Activated CD8-positive, alpha-beta memory T cell treated with anti-CD3 and anti-CD28 coated beads for 1 hour (primary cell): Measurements from ENCODE around the gene UNKL.
"Not testable (repeated sequence)": the region's sequence is repeated elsewhere in the genome, so short reads cannot be mapped to it uniquely, and the experiment has no call there.

Source experiments
- DNase-seq, 2 donors: peaks; one replicate each; pipeline ENCODE4 v3.0.0-alpha.2; 2020; ENCODE audit warnings: low read depth in 1 of 2; ENCODE audit errors: extremely low read depth in 1 of 2

UNKL gene

DNA sequence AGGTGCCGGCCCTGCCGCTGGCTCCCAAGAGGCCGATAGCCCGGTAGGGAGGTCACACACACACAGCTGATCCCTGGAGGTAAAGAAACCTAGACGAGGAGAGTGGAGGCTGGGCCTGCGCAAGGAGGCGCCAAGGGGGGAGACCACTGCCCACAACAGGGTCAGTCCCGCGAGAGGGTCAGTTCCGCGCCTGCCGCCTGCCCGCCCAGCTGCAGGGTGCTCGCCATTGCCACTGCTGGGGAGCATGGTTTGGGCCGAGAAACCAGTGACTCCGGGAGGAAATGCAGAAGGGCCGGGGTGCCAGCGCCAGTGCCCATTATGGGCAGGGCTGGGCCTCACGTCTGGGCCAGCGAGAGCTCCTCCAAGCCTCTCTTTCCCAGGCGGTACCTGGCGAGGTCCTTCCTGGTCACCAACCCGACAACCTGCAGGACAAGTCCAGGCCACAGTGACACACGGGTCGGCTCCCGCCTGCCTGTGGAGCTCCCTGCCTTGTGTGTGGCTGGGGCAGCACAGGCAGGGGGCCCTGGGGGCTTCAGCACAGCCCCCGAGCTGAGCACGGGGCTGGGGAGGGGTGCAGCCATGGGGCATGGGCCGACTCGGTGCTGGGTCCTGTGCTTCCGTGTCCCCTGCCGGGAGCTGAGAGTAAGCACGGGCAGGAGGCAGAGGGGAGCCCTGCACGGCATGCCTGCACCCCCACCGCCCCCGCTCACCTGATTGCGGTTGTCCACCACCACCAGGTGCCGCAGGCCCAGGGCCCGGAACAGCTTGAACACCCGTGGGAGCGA is 32.0 kb upstream of the UNKL start:
- no peak for DNase-seq

DNA sequence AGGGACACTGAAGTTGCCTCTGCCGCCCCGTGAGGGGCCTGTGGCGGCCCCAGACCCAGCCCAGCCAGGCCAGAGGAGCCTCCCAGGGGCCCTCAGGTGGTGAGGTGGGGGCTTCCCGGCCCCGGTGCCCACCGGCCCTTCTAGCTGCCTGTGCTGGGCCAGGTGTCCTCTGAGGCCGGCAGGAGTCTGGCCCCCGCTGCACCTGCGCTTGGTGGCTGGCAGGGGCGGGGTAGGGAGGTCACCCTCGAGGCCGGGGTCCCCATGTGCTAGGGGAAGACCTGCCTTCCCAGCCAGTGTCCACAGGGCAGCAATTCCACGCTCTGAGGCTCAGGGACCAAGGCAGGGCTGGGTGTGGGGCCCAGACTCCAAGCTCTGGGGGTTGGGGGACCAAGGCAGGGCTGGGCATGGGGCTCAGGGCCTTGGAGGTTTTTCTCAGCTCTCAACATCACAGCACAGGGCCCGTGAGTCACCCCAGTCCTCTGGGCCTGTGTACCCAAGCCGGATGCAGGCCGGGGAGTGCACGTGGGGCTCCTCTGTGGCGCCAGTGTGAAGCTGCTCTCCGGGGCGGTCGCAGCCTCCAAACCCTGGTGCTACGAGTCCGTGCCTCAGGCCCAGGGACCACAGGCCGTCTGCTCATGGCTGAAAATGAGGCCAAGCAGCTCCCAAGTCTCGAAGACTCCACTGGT is 31.2 kb upstream of the UNKL start:
- DNase-seq, result no peak

- DNase-seq, result no peak
Observed at GRCh38 chr16:1444730-1445517, 30.4 kb upstream of the UNKL start.

- DNase-seq, result no peak
Observed at GRCh38 chr16:1443980-1444729, 29.7 kb upstream of the UNKL start, which contains the start of gene CCDC154. Gene CCDC154, minus strand, starts transcription at chr16:1444556. Its CDS starts 234 bp downstream, at chr16:1444322.

- no peak for DNase-seq
Observed at GRCh38 chr16:1443403-1443973, 29.0 kb upstream of the UNKL start.

DNA sequence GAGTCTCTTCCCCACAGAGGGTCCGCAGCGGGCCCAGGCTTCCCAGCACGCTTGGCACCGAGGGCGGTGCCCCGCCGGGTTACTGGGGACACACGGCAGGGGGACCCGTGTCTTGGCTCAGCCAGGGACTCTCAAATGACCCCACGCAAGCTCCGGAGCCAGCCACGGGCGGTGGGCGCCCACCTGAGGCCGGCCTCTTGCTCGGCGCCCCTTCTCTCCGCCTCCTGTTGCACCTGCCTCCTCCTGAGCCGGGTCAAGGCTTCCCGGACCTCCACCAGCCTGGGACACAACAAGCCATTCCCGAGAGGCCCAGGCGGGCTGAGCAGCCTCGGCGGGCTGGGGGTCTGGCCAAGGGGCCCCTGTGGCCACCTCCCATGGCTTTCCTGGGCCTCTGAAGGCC is 28.2 kb upstream of the UNKL start:
- DNase-seq, result no peak

- no peak for DNase-seq
Observed at GRCh38 chr16:1441391-1441829, 26.9 kb upstream of the UNKL start.

DNA sequence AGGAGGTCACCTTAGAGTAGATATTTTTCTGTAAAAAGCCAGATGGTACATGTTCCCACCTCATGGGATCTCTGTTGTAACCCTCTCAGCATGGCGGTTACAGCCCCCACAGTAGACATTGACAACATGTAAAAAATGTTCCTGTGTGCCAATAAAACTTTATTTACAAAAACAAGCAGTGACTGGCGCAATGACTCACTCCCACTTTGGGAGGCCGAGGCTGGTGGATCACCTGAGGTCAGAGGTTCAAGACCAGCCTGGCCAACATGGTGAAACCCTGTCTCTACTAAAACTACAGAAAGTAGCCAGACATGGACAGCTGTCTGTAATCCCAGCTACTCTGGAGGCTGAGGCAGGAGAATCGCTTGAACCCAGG is 25.2 kb upstream of the UNKL start:
- DNase-seq, result not testable (repeated sequence)

DNA sequence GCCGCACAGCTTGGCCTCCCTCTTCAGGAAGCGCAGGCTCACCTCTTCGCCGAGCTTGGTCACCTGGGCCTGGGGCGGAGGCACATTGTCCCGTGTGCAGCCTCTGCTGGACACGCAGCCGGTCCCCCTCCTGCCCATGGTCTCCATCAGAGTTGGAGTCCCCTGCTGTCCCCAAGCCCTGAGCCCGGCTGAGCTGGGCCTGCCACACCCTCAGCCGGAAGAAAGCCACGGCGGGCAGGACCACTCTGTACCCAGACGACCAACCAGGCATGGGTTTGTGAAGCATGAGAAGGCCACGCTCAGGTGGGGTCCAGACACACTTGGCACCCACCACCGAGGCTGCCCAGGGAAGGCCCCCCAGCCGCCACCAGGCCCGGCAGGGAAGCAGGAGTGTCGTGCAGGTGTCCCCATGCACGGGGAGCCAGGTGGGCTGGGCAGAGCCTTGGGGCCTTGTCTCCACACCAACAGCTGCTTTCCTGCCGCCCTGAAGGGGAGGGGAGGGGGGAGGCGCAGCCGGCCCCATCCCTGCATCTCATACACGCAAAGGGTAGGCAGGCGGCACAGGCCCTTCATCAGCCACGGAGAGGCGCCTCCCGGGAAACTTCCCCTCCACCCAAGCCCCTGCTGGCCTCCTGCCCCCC is 24.7 kb upstream of the UNKL start:
- no peak for DNase-seq

DNA sequence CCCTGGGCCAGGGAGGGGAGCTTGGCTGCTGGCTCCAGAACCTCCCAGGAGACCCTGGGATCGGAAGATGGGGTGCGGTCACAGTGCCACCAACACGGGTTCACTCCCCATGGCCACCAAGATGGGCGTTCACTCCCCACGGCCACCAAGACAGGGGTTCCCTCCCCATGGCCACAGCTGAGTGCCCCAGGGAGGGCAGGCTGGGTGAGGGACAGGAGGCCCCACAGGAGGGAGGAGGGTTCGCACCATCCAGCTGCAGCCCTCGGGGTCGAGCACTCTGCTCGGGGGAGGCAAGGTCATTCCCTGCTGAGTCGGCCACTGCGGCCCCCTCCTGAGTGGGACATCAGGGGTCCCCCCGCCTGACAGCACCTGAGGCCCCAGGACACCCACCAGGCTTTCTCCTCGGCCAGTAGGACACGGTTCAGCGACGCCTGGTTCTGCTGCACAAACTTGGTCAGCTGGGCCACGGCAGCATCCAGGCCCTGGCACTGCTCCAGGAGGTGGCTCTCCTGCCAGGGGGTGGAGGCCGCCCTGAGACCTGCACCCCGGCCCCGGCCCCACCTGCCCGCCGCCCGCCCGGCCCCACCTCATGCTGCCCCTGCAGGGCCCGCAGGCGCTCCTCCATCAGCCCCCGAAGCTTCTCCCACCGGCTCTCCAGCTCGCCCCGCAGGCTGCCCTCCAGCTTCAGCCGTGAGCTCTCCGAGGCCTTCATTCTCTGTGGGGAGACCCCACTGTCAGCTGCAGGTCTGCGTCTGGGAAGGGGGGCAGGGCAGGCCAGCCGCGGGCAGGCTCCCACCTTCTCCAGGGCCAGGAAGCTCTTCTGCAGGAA is 23.9 kb upstream of the UNKL start:
- DNase-seq, result no peak

DNA sequence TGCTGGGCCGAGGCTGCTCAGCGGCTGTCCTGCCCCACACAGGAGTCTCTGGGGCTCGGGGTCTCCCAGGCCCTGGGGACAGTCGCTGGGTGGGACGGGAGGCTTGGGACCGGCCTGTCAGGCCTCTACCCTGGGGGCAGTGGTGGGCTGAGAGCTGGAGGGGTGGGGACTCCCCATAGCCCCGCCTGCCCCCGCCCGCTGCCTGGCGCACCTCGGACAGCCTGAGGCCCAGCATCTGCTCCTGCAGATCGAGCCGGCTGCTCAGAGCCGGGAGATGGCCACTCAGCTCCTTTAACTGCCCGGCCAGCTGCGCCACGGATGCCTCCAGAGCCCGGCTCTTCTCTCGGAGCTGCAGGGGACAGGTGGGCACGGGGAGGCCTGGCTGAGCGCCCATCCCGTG is 23.1 kb upstream of the UNKL start:
- no peak for DNase-seq

GRCh38 chr16:1436731-1437355 is 22.3 kb upstream of the UNKL start:
- no peak for DNase-seq

DNA sequence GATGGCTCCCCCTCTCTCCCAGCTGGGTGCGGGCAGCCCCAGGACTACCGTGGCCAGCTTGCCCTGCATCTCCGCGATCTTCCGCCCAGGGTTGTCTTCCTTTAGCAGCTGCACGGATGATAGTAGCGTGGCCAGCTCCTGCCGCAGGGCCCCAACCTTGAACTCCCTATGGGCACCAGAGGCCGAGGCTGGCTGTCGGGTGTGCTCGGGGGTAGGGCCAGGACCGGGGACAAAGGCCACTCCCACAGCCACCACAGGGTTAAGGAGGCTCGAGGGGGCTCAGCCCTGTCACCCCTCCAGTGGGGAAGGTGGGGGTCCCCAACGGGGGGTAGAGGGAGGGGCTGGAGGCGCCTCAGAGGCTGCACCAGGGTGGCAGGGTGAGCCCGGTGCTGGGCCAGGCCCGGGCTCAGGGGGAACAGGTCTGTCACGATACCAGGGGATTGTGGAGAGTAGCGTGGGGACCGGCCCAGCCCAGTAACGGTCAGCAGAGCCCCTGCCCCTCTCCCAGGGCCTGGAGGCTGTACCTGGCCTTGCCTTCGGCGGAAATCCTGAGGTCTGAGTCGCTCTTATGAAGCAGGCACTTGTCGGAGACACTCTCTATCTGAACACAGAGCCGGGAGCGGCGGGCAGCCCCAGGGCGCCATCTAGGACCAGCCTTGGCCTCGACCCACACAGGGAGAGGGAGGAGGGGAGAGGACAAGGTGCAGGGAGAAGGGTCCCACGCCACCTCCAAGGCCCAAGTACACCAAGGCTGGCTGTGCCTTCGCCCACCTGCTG is 21.6 kb upstream of the UNKL start:
- DNase-seq, result no peak

DNA sequence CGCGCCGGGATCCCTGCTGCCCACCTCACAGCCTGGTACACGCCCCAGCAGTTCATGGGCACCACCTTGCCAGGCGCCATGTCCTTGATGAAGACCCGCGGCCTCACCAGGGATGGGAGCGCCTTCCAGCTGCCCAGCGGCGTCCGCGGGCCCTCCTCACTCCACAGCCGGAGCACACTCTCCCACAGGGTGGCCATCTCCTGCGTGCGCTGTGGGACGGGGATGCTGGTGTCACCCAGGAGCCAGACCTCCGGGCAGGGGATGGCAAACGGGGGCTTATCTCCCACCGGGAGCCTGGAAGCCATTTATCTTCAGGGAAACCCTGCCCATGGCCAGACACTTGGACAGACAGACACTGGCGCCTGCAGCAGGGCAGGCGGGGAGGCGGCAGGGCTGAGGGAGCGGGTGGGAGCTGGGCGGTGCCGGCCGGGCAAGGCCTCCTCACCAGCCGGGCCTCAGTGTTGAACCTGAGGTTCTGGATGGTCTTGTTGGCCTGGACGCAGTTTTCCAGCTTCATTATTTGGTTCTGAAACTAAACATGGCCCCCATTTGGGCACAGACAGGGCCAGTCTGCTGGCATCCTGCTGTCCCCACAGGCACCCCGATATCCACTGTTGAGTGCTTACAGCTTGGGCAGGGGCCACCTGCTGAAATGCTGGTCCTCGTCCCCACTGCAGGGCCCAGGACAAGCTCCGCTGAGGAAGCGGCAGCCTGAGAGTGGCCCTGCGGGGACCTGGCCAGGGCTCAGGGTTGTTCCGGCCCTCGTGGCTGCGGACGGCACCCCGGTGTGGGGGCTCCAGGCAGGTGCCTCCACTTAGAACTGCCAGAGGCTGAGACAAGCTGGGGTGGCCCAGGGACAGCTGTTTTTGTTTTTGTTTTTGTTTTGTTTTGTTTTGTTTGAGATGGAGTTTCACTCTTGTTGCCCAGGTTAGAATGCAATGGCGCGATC is 20.4 kb upstream of the UNKL start:
- DNase-seq, result no peak

- DNase-seq, result no peak
Observed at GRCh38 chr16:1433756-1434155, 19.3 kb upstream of the UNKL start.

GRCh38 chr16:1433263-1433560 is 18.7 kb upstream of the UNKL start:
- DNase-seq, result no peak
